IMR-90 (cell line): ENCODE data around the gene CA6. TPM values are rescaled to one million over a fixed set of nuclear protein-coding genes. Genes with fewer than 3 reads are reported as not detected.

Experiments
- ATAC-seq: fragments of 200-7000 bp; cut with Tn5 transposase; 2 replicates; pipeline ENCODE4 v1.9.1; 2020; ENCODE audit warnings: low read depth, mild to moderate bottlenecking, moderate library complexity
- BruUV-seq: library from RNA; stranded (reverse); fragments of 400-500 nt; replicated peaks from 2 replicates; lab custom pipeline; 2021; lab: Mats Ljungman, UMichigan
- CTCF ChIA-PET: fragments of 300-600 bp; formaldehyde crosslinking; extraction: SDS; loops from one replicate; lab custom pipeline; 2021; ENCODE audit warnings: antibody characterized with exemption; lab: Yijun Ruan, JAX
- POLR2A ChIA-PET: fragments of 300-600 bp; sonication (Branson Sonifier 250); formaldehyde crosslinking; loops from one replicate; lab custom pipeline; 2022; ENCODE audit warnings: antibody characterized with exemption; ENCODE audit not compliant: unreplicated experiment; lab: Charles Lee
- DNase-seq: peaks from one replicate; pipeline ENCODE4 v3.0.0; 2013
- H2AFZ ChIP-seq: replicated peaks from 2 replicates; pipeline ENCODE3; 2013; ENCODE audit warnings: low read length, mild to moderate bottlenecking; ENCODE audit not compliant: poor library complexity
- H2AK5ac ChIP-seq: 2 replicates; pipeline ENCODE4 v1.6.1; 2013; ENCODE audit warnings: low read depth, low read length, inconsistent platforms
- H2AK9ac ChIP-seq: replicated peaks from 2 replicates; pipeline ENCODE3; 2013; ENCODE audit warnings: mild to moderate bottlenecking, low read depth, low read length, moderate library complexity; ENCODE audit not compliant: poor library complexity
- H2BK120ac ChIP-seq: 2 replicates; pipeline ENCODE4 v1.6.1; 2013; ENCODE audit warnings: low read depth, low read length, inconsistent platforms
- H2BK15ac ChIP-seq: 3 replicates; pipeline ENCODE4 v1.6.1; 2013; ENCODE audit warnings: low read depth, low read length, inconsistent platforms
- H2BK20ac ChIP-seq: 2 replicates; pipeline ENCODE4 v1.6.1; 2013; ENCODE audit warnings: low read depth, mild to moderate bottlenecking, inconsistent platforms, low read length, moderate library complexity
- H2BK5ac ChIP-seq: 2 replicates; pipeline ENCODE4 v1.6.1; 2013; ENCODE audit warnings: mild to moderate bottlenecking, low read depth, low read length, inconsistent platforms; ENCODE audit not compliant: poor library complexity, severe bottlenecking
- H3K14ac ChIP-seq: replicated peaks from 2 replicates; pipeline ENCODE4 v1.6.1; 2013; ENCODE audit warnings: low read depth, low read length, inconsistent platforms
- H3K18ac ChIP-seq: 2 replicates; pipeline ENCODE4 v1.6.1; 2013; ENCODE audit warnings: low read depth, low read length, control low read depth
- H3K23ac ChIP-seq: 2 replicates; pipeline ENCODE4 v1.6.1; 2013; ENCODE audit warnings: low read depth, low read length, inconsistent platforms
- H3K27ac ChIP-seq: 2 replicates; pipeline ENCODE4 v1.5.1; 2013; ENCODE audit warnings: mild to moderate bottlenecking, control low read depth, low read length; ENCODE audit not compliant: insufficient read depth
- H3K27me3 ChIP-seq: 2 replicates; pipeline ENCODE4 v1.6.1; 2013; ENCODE audit warnings: low read length; ENCODE audit not compliant: control insufficient read depth, insufficient read depth
- H3K36me3 ChIP-seq: 2 replicates; pipeline ENCODE4 v1.6.1; 2013; ENCODE audit warnings: low read length, mixed read lengths; ENCODE audit not compliant: control insufficient read depth, insufficient read depth
- H3K4ac ChIP-seq: 2 replicates; pipeline ENCODE4 v1.6.1; 2013; ENCODE audit warnings: low read depth, low read length, inconsistent platforms
- H3K4me1 ChIP-seq: 2 replicates; pipeline ENCODE4 v1.6.1; 2013; ENCODE audit warnings: low read length, mixed read lengths; ENCODE audit not compliant: control insufficient read depth, insufficient read depth
- H3K4me2 ChIP-seq: 2 replicates; pipeline ENCODE4 v1.6.1; 2013; ENCODE audit warnings: low read depth, mild to moderate bottlenecking, control low read depth, low read length, moderate library complexity
- H3K4me3 ChIP-seq: 2 replicates; pipeline ENCODE4 v1.5.1; 2013; ENCODE audit warnings: low read depth, mild to moderate bottlenecking, control low read depth, low read length, moderate library complexity; ENCODE audit not compliant: insufficient read depth
- H3K56ac ChIP-seq: 2 replicates; pipeline ENCODE4 v1.6.1; 2013; ENCODE audit warnings: low read length, inconsistent platforms; ENCODE audit not compliant: insufficient read depth; ENCODE audit errors: extremely low read depth
- H3K79me1 ChIP-seq, 2 experiments: 2 replicates each; pipeline ENCODE4 v1.6.1; 2013; ENCODE audit warnings: low read length in 2 of 2, inconsistent platforms in 1 of 2, low read depth in 1 of 2
- H3K9ac ChIP-seq: 2 replicates; pipeline ENCODE4 v1.6.1; 2013; ENCODE audit warnings: low read depth, low read length, control low read depth
- H3K9me1 ChIP-seq: 2 replicates; pipeline ENCODE4 v1.6.1; 2013; ENCODE audit warnings: low read length, inconsistent platforms; ENCODE audit not compliant: insufficient read depth
- H3K9me3 ChIP-seq: 2 replicates; pipeline ENCODE4 v1.6.1; 2013; ENCODE audit warnings: low read length; ENCODE audit not compliant: control insufficient read depth, insufficient read depth
- H4K20me1 ChIP-seq: 2 replicates; pipeline ENCODE4 v1.6.1; 2013; ENCODE audit warnings: low read length, inconsistent platforms; ENCODE audit not compliant: insufficient read depth
- H4K5ac ChIP-seq: 2 replicates; pipeline ENCODE4 v1.6.1; 2013; ENCODE audit warnings: mild to moderate bottlenecking, low read depth, low read length, control low read depth
- H4K8ac ChIP-seq, 2 experiments: 2 replicates each; pipeline ENCODE4 v1.6.1; 2013; ENCODE audit warnings: low read depth in 2 of 2, low read length in 2 of 2, control low read depth in 1 of 2, inconsistent platforms in 1 of 2
- H4K91ac ChIP-seq: 2 replicates; pipeline ENCODE4 v1.6.1; 2013; ENCODE audit warnings: low read depth, low read length, inconsistent platforms; ENCODE audit not compliant: insufficient read depth
- BHLHE40 ChIP-seq: fragments of 150-350 bp; IDR thresholded peaks from 2 replicates; pipeline ENCODE4 v1.6.1; 2016; ENCODE audit warnings: mild to moderate bottlenecking, low read depth, low read length
- CEBPB ChIP-seq: IDR thresholded peaks from 2 replicates; pipeline ENCODE4 v1.6.1; 2012; ENCODE audit warnings: low read depth, low read length, improper control_type of control experiment
- CHD1 ChIP-seq: IDR thresholded peaks from 2 replicates; pipeline ENCODE4 v1.6.1; 2012; ENCODE audit warnings: low read depth, low read length, improper control_type of control experiment
- FOS ChIP-seq: fragments of 150-350 bp; IDR thresholded peaks from 2 replicates; pipeline ENCODE4 v1.6.1; 2016; ENCODE audit warnings: low read depth, low read length
- MAFK ChIP-seq: IDR thresholded peaks from 2 replicates; pipeline ENCODE4 v1.6.1; 2012; ENCODE audit warnings: low read depth, low read length, improper control_type of control experiment
- MAZ ChIP-seq: IDR thresholded peaks from 2 replicates; pipeline ENCODE4 v1.6.1; 2012; ENCODE audit warnings: low read depth, mild to moderate bottlenecking, low read length, improper control_type of control experiment, moderate library complexity, borderline replicate concordance
- MXI1 ChIP-seq: IDR thresholded peaks from 2 replicates; pipeline ENCODE4 v1.6.1; 2012; ENCODE audit warnings: low read depth, mild to moderate bottlenecking, low read length, moderate library complexity, borderline replicate concordance
- NFE2L2 ChIP-seq: fragments of 150-350 bp; IDR thresholded peaks from 2 replicates; pipeline ENCODE4 v1.6.1; 2016; ENCODE audit warnings: low read depth, mild to moderate bottlenecking, low read length
- POLR2A ChIP-seq: IDR thresholded peaks from 2 replicates; pipeline ENCODE4 v1.6.1; 2012; ENCODE audit warnings: mild to moderate bottlenecking, low read depth, low read length
- RAD21 ChIP-seq: IDR thresholded peaks from 2 replicates; pipeline ENCODE4 v1.6.1; 2012; ENCODE audit warnings: low read length, improper control_type of control experiment
- RCOR1 ChIP-seq: IDR thresholded peaks from 2 replicates; pipeline ENCODE4 v1.6.1; 2012; ENCODE audit warnings: mild to moderate bottlenecking, low read length, improper control_type of control experiment; ENCODE audit not compliant: insufficient replicate concordance
- RFX5 ChIP-seq: IDR thresholded peaks from 2 replicates; pipeline ENCODE4 v1.8.0; 2012; ENCODE audit warnings: low read depth, mild to moderate bottlenecking, low read length, moderate library complexity
- SMC3 ChIP-seq: fragments of 150-350 bp; IDR thresholded peaks from 2 replicates; pipeline ENCODE4 v1.6.1; 2016; ENCODE audit warnings: low read depth, mild to moderate bottlenecking, antibody characterized with exemption, low read length, moderate library complexity
- WGBS, 2 experiments: methylation state at CpG; one replicate each; pipeline versions ENCODE4 v1.1.5 to v1.1.7; 2013; ENCODE audit warnings: missing lambda C conversion rate in 2 of 2; ENCODE audit not compliant: insufficient read length in 1 of 2; ENCODE audit errors: extremely low coverage in 2 of 2; 5-methylcytosine and 5-hydroxymethylcytosine counted together
- dilution Hi-C: fragments of 300-500 bp; cut with HindIII; formaldehyde crosslinking; loops from one replicate; pipeline ENCODE4 v1.14.3; 2018; ENCODE audit warnings: low sequenced_read_pairs; ENCODE audit not compliant: unreplicated experiment
- in situ Hi-C: fragments of 300-500 bp; cut with MboI; formaldehyde crosslinking; loops from 3 replicates; pipeline ENCODE4 v1.14.3; 2019; ENCODE audit warnings: low sequenced_read_pairs, inconsistent platforms, mixed read lengths
- intact Hi-C: fragments of 100-400 bp; cut with micrococcal nuclease; formaldehyde crosslinking; loops from 2 replicates; pipeline ENCODE4 v1.10.0; 2022
- polyA plus RNA-seq, 3 experiments: library from polyadenylated mRNA; depleted of rRNA; stranded (reverse); fragments of >200 nt; gene quantifications; 2 replicates each; pipeline ENCODE4 v1.2.3, GENCODE V29; 2012; ENCODE audit warnings: low replicate concordance in 1 of 3
- total RNA-seq: library from RNA; depleted of rRNA; stranded (reverse); fragments of >200 nt; gene quantifications from 2 replicates; pipeline ENCODE4 v1.2.3, GENCODE V29; 2012
- TF ChIP-seq, protein P1 (sequence below): fragments of 150-350 bp; IDR thresholded peaks from 2 replicates; pipeline ENCODE4 v1.6.1; 2017; ENCODE audit warnings: mild to moderate bottlenecking, antibody characterized with exemption, low read length, low read depth
- TF ChIP-seq, protein P2 (sequence below): fragments of 150-350 bp; IDR thresholded peaks from 2 replicates; pipeline ENCODE4 v1.6.1; 2016; ENCODE audit warnings: low read depth, mild to moderate bottlenecking, low read length, moderate library complexity, borderline replicate concordance
- TF ChIP-seq, protein P3 (sequence below): conservative IDR thresholded peaks from 2 replicates; pipeline ENCODE4 v1.5.1; 2012; ENCODE audit warnings: mild to moderate bottlenecking, low read depth, low read length, improper control_type of control experiment

CA6 gene
- total and polyA plus RNA-seq, 2 of the 4 experiments (the other 2 are of a cell fraction), result not detected

DNA sequence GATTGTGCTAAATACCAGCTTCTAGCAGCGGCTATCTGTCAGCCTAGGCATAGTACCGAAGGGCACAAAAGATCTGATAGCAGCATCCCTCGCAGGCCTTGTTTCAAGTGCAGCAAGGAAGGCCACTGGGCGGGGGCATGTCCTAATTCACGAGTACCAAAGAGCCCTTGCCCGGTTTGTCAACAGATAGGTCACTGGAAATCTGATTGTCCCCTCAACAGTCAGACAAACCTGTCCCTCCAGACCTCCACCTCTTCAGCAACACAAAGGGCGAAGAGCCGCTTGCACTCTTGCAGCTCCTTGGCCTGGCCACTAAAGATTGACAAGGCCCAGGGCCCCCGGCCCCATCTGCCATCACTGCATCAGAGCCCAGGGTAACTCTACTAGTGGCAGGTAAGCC, 22.7 kb upstream of the CA6 start:
- in situ Hi-C loops, result loop anchor here (25.0 kb wide), 1 partner anchor 564 kb away; no protein-coding TSS in a partner anchor
- BruUV-seq, result no TSS peak
- intact Hi-C loops, result no loop called here

More for the DNA sequence above, 22.7 kb upstream of the CA6 start:
- H2AK9ac ChIP-seq, result no peak overlapping the region
- H3K27ac ChIP-seq, result no peak overlapping the region
- CTCF ChIA-PET, result no interaction called here
- no peak overlapping the region for H2BK5ac ChIP-seq
- peaks cover 45% of the 10 kb centered on the region for H3K27me3 ChIP-seq
- no peak overlapping the region for H3K4me2 ChIP-seq
- H3K56ac ChIP-seq, result no peak overlapping the region
- DNase-seq (no peak), ATAC-seq (no peak)
- H3K4me1 ChIP-seq, result no peaks in the 10 kb centered on the region
- no peak overlapping the region for H4K8ac ChIP-seq
- no peak overlapping the region for H4K5ac ChIP-seq
- no peak overlapping the region for H3K14ac ChIP-seq
- POLR2A ChIA-PET, result no interaction called here
- TF ChIP-seq NFE2L2, result no peak
- TF ChIP-seq FOS, result no peak
- TF ChIP-seq MAZ, result no peak
- TF ChIP-seq, protein P1, sequence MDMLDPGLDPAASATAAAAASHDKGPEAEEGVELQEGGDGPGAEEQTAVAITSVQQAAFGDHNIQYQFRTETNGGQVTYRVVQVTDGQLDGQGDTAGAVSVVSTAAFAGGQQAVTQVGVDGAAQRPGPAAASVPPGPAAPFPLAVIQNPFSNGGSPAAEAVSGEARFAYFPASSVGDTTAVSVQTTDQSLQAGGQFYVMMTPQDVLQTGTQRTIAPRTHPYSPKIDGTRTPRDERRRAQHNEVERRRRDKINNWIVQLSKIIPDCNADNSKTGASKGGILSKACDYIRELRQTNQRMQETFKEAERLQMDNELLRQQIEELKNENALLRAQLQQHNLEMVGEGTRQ, result no peak
- no peak for TF ChIP-seq RCOR1
- TF ChIP-seq RAD21, result no peak
- TF ChIP-seq, protein P2, sequence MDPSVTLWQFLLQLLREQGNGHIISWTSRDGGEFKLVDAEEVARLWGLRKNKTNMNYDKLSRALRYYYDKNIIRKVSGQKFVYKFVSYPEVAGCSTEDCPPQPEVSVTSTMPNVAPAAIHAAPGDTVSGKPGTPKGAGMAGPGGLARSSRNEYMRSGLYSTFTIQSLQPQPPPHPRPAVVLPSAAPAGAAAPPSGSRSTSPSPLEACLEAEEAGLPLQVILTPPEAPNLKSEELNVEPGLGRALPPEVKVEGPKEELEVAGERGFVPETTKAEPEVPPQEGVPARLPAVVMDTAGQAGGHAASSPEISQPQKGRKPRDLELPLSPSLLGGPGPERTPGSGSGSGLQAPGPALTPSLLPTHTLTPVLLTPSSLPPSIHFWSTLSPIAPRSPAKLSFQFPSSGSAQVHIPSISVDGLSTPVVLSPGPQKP, result no peak
- no peak for TF ChIP-seq RFX5
- TF ChIP-seq CEBPB, result no peak
- TF ChIP-seq, protein P3, sequence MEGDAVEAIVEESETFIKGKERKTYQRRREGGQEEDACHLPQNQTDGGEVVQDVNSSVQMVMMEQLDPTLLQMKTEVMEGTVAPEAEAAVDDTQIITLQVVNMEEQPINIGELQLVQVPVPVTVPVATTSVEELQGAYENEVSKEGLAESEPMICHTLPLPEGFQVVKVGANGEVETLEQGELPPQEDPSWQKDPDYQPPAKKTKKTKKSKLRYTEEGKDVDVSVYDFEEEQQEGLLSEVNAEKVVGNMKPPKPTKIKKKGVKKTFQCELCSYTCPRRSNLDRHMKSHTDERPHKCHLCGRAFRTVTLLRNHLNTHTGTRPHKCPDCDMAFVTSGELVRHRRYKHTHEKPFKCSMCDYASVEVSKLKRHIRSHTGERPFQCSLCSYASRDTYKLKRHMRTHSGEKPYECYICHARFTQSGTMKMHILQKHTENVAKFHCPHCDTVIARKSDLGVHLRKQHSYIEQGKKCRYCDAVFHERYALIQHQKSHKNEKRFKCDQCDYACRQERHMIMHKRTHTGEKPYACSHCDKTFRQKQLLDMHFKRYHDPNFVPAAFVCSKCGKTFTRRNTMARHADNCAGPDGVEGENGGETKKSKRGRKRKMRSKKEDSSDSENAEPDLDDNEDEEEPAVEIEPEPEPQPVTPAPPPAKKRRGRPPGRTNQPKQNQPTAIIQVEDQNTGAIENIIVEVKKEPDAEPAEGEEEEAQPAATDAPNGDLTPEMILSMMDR, result no peak
- TF ChIP-seq POLR2A, result no peak
- TF ChIP-seq MAFK, result no peak
- TF ChIP-seq BHLHE40, result no peak
- TF ChIP-seq CHD1, result no peak
- no peak for TF ChIP-seq SMC3
- TF ChIP-seq MXI1, result no peak
- 92% methylated on average over 6 of the region's 9 CpGs; no CpG with 5 or more reads in 1 of the 2 experiments for WGBS, 2 experiments
- no peak overlapping the region for H4K91ac ChIP-seq
- H2AK5ac ChIP-seq, result no peak overlapping the region
- no peak overlapping the region for H2BK15ac ChIP-seq
- no peak overlapping the region for H2BK120ac ChIP-seq
- H3K79me1 ChIP-seq, result no peaks in the 10 kb centered on the region
- H3K18ac ChIP-seq, result no peak overlapping the region
- H3K23ac ChIP-seq, result no peak overlapping the region
- no peak overlapping the region for H2BK20ac ChIP-seq
- no peak overlapping the region for H3K4me3 ChIP-seq
- H4K20me1 ChIP-seq, result no peaks in the 10 kb centered on the region
- H3K36me3 ChIP-seq, result no peaks in the 10 kb centered on the region
- H3K9ac ChIP-seq, result no peak overlapping the region
- H3K9me3 ChIP-seq, result no peaks in the 10 kb centered on the region; the same call in 1 of the 2 replicates
- H3K9me1 ChIP-seq, result no peaks in the 10 kb centered on the region
- no peak overlapping the region for H3K4ac ChIP-seq
- no peak overlapping the region for H2AFZ ChIP-seq
- dilution Hi-C loops, result no loop called here
